PC-9 (cell line): Measurements from ENCODE around the gene FREM3. TPM values are rescaled to one million over a fixed set of nuclear protein-coding genes. Genes with fewer than 3 reads are reported as not detected.

ENCODE experiments used
- Bru-seq: library from RNA; stranded (reverse); fragments of 400-500 nt; gene quantifications from one replicate; lab custom pipeline; 2021; lab: Mats Ljungman, UMichigan
- BruChase-seq, 2 experiments: library from RNA; stranded (reverse); fragments of 400-500 nt; gene quantifications; one replicate each; lab custom pipeline; 2021; lab: Mats Ljungman, UMichigan
- BruUV-seq: library from RNA; stranded (reverse); fragments of 400-500 nt; replicated peaks from 2 replicates; lab custom pipeline; 2021; lab: Mats Ljungman, UMichigan
- CTCF ChIA-PET: fragments of 300-600 bp; sonication (Branson Sonifier 250); formaldehyde crosslinking; loops from one replicate; lab custom pipeline; 2022; ENCODE audit warnings: antibody characterized with exemption; lab: Charles Lee
- POLR2A ChIA-PET: fragments of 300-600 bp; sonication (Branson Sonifier 250); formaldehyde crosslinking; loops from one replicate; lab custom pipeline; 2022; ENCODE audit warnings: antibody characterized with exemption; ENCODE audit not compliant: unreplicated experiment; lab: Charles Lee
- DNase-seq, 2 experiments: peaks; one replicate each; pipeline versions ENCODE4 v3.0.0 to v3.0.0-alpha.2; 2015 to 2022; ENCODE audit warnings: mixed read lengths in 1 of 2
- H2AFZ ChIP-seq: fragments of 200-600 bp; sonication (generic); 2 replicates; pipeline ENCODE4 v1.8.1; 2017; ENCODE audit warnings: antibody characterized with exemption
- H3F3A ChIP-seq: fragments of 200-600 bp; sonication (generic); 2 replicates; pipeline ENCODE4 v1.8.1; 2017; ENCODE audit warnings: antibody characterized with exemption, mild to moderate bottlenecking, low read depth; ENCODE audit not compliant: insufficient read depth
- H3K27ac ChIP-seq: fragments of 200-600 bp; sonication (generic); 2 replicates; pipeline ENCODE4 v1.6.1; 2016; ENCODE audit warnings: mixed run types
- H3K27me3 ChIP-seq: fragments of 200-600 bp; sonication (generic); 2 replicates; pipeline ENCODE4 v1.6.1; 2016; ENCODE audit warnings: low read depth, mixed run types; ENCODE audit not compliant: insufficient read depth
- H3K36me3 ChIP-seq: fragments of 200-600 bp; sonication (generic); 2 replicates; pipeline ENCODE4 v1.6.1; 2016; ENCODE audit warnings: low read depth, mixed run types
- H3K4me1 ChIP-seq: fragments of 200-600 bp; sonication (generic); replicated peaks from 2 replicates; pipeline ENCODE4 v1.6.1; 2016; ENCODE audit warnings: mixed run types; ENCODE audit not compliant: insufficient read depth
- H3K4me2 ChIP-seq: fragments of 200-600 bp; sonication (generic); 2 replicates; pipeline ENCODE4 v1.6.1; 2017; ENCODE audit warnings: mixed run types
- H3K4me3 ChIP-seq: fragments of 200-600 bp; sonication (generic); 2 replicates; pipeline ENCODE4 v1.6.1; 2016; ENCODE audit warnings: mixed run types
- H3K79me2 ChIP-seq: fragments of 200-600 bp; sonication (generic); 2 replicates; pipeline ENCODE4 v1.6.1; 2017; ENCODE audit warnings: low read depth, mixed run types
- H3K9me2 ChIP-seq: fragments of 200-600 bp; sonication (generic); 2 replicates; pipeline ENCODE4 v1.8.1; 2017; ENCODE audit warnings: mild to moderate bottlenecking; ENCODE audit not compliant: insufficient read depth
- H3K9me3 ChIP-seq: fragments of 200-600 bp; sonication (generic); 2 replicates; pipeline ENCODE4 v1.8.1; 2016; ENCODE audit warnings: low read depth; ENCODE audit not compliant: insufficient read depth
- H4K20me1 ChIP-seq: fragments of 200-600 bp; sonication (generic); 2 replicates; pipeline ENCODE4 v1.8.1; 2017; ENCODE audit not compliant: insufficient read depth
- EZH2 ChIP-seq: fragments of 200-600 bp; sonication (generic); IDR thresholded peaks from 2 replicates; pipeline ENCODE4 v1.8.0; 2017; ENCODE audit warnings: antibody characterized with exemption, low read depth
- intact Hi-C: fragments of 100-400 bp; cut with micrococcal nuclease; formaldehyde crosslinking; loops from one replicate; pipeline ENCODE4 v1.10.0; 2022; ENCODE audit not compliant: unreplicated experiment
- long read RNA-seq: library from polyadenylated mRNA; stranded (forward); transcript quantifications from one replicate; pipeline ENCODE4 v2.0.0, GENCODE V29; 2022
- total RNA-seq: library from RNA; stranded (reverse); gene quantifications from 2 replicates; pipeline ENCODE4 v1.2.3, GENCODE V29; 2021
- TF ChIP-seq, protein P1 (sequence below): fragments of 200-600 bp; sonication (generic); conservative IDR thresholded peaks from 2 replicates; pipeline ENCODE4 v1.6.1; 2017; ENCODE audit warnings: mixed run types, antibody characterized with exemption, mild to moderate bottlenecking, moderate library complexity

FREM3 gene
- total RNA-seq (not detected in 2 replicates), Bru-seq, nascent RNA (percentile 5 among the genes with signal in this experiment), BruChase-seq, experiment 1, labeled RNA remaining after a 2-hour chase (percentile 3 among the genes with signal in this experiment), BruChase-seq, experiment 2, labeled RNA remaining after a 6-hour chase (not detected)
- long read RNA-seq, result 0 reads

DNA sequence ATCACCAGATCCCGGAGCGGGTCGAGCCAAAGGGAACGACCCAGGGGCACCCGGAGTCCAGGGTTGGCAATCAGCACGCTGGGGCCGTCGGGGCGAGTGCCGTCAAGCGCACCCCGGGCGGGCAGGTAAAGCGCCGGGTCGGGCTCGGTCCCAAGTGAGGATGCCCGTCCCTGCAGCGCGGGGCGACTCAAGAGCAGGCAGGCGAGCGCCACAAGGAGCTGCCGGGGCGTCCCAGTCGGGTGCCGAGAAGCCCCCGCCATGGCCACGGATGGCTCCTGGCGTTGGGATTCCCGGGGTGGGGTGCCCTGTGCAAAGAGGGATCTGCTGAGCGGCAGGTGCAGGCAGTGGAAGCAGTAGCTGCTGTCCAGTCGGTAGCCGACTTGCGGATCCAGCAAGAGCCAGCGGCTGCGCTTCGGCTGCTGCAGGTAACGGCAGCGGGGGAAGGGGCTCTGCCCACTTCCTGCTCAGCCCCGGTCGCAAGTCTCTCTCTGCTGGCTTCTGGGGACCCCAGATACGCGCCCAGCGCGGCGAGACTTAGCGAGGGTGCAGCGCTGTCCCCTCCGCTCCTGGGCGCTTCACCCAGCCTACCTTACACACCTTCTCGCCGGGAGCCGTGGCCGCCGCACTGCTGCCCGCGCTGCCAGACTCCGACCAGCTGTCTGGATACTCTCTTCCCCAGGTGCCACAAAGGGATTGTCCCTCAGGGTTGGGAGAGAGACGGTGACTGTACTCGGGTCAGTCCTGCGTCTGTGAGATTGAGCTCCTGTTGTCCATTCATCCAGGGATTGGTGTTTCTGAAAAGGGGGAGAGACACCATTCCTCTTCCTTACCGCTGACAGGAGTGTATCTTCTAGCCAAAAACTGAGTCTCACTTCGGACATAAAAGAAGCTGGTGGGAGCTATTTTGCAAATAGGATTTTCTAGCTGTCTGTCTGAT lies at the start of gene FREM3:
FREM3 (minus strand) TSS at position 260 of the 937 bp plus-strand sequence; CDS start at position 260, 0 bp downstream.
- H3F3A ChIP-seq, result no peaks in the 10 kb centered on the region
- ChIA-PET POLR2A (no interaction called here), CTCF (no interaction called here)
- DNase-seq, result no peak
- no peak within 1 kb of the TSS for H2AFZ ChIP-seq
- no peak within 1 kb of the TSS for H3K27ac ChIP-seq
- no peaks in the 10 kb centered on the region for H3K27me3 ChIP-seq
- no peak within 1 kb of the TSS for H3K4me3 ChIP-seq
- H3K4me1 ChIP-seq, result no peaks in the 10 kb centered on the region
- H3K9me3 ChIP-seq, result no peaks in the 10 kb centered on the region
- no peaks in the 10 kb centered on the region for H3K36me3 ChIP-seq
- H3K9me2 ChIP-seq, result no peaks in the 10 kb centered on the region
- H3K4me2 ChIP-seq, result no peak within 1 kb of the TSS
- intact Hi-C loops, result no loop called here
- no TSS peak for BruUV-seq
- TF ChIP-seq EZH2, result no peak
- TF ChIP-seq, protein P1, sequence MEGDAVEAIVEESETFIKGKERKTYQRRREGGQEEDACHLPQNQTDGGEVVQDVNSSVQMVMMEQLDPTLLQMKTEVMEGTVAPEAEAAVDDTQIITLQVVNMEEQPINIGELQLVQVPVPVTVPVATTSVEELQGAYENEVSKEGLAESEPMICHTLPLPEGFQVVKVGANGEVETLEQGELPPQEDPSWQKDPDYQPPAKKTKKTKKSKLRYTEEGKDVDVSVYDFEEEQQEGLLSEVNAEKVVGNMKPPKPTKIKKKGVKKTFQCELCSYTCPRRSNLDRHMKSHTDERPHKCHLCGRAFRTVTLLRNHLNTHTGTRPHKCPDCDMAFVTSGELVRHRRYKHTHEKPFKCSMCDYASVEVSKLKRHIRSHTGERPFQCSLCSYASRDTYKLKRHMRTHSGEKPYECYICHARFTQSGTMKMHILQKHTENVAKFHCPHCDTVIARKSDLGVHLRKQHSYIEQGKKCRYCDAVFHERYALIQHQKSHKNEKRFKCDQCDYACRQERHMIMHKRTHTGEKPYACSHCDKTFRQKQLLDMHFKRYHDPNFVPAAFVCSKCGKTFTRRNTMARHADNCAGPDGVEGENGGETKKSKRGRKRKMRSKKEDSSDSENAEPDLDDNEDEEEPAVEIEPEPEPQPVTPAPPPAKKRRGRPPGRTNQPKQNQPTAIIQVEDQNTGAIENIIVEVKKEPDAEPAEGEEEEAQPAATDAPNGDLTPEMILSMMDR, result no peak
- H3K79me2 ChIP-seq, result no peaks in the 10 kb centered on the region
- H4K20me1 ChIP-seq, result no peaks in the 10 kb centered on the region

DNA sequence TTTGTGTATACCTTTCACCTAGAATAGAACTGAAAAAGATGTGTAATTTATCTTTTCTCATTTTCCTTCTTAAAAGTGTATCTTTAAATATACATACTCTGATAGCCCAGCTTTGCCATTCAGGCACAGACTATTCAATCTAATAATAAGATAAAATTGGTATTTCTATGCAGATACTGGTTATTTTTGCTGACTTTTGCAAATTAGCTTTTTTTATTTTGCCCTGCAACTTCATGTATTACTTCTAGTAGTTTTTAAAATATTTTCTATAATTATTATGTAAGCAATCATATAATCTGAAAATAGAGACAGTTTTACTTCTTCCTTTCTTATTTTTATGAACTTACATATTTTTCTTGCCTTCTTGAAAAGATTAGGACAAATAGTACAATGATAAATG lies 45.4 kb upstream of the FREM3 start:
- no peak for TF ChIP-seq EZH2
- TF ChIP-seq, protein P1, result no peak
- CTCF ChIA-PET, result no interaction called here
- no TSS peak for BruUV-seq

DNA sequence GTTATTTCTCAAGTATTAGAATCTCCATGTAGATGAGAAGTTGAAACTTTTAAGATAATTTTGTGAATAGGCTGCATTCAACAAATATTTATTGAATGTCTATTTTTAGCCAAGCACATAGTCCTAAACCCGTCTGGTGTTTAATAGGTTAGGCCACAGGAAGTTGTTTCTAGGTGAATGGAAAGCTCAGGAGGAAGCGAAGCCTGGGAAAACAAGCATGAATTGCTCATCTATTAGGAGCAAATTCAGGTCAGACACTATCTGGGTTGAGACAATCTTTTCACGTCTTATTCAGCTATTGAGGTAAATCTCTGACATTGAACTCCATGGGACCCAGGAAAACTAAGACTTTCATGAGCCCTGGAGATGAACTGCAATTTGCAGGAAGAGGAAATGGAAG lies 43.1 kb upstream of the FREM3 start:
- no peaks in the 10 kb centered on the region for H4K20me1 ChIP-seq
- TF ChIP-seq EZH2, result no peak
- TF ChIP-seq, protein P1, result no peak
- intact Hi-C loops, result no loop called here
- H3K9me2 ChIP-seq, result no peaks in the 10 kb centered on the region
- POLR2A ChIA-PET, result no interaction called here
- no peak overlapping the region for H3K4me3 ChIP-seq
- H3K4me2 ChIP-seq, result no peak overlapping the region
- no peaks in the 10 kb centered on the region for H3K9me3 ChIP-seq
- CTCF ChIA-PET, result no interaction called here
- no peaks in the 10 kb centered on the region for H3K79me2 ChIP-seq
- no peaks in the 10 kb centered on the region for H3K36me3 ChIP-seq
- DNase-seq, result no peak
- BruUV-seq, result no TSS peak
- no peaks in the 10 kb centered on the region for H3F3A ChIP-seq
- H3K27me3 ChIP-seq, result no peaks in the 10 kb centered on the region
- H3K27ac ChIP-seq, result no peak overlapping the region
- H2AFZ ChIP-seq, result no peak overlapping the region
- H3K4me1 ChIP-seq, result no peaks in the 10 kb centered on the region

More for the DNA sequence above, 45.4 kb upstream of the FREM3 start:
- no peaks in the 10 kb centered on the region for H3K4me1 ChIP-seq
- H3K27ac ChIP-seq, result no peak overlapping the region
- H3K4me2 ChIP-seq, result no peak overlapping the region
- no peaks in the 10 kb centered on the region for H3K9me3 ChIP-seq
- DNase-seq, result no peak
- no peak overlapping the region for H3K4me3 ChIP-seq
- POLR2A ChIA-PET, result no interaction called here
- H3K36me3 ChIP-seq, result no peaks in the 10 kb centered on the region
- no peaks in the 10 kb centered on the region for H3K27me3 ChIP-seq
- H2AFZ ChIP-seq, result no peak overlapping the region
- no peaks in the 10 kb centered on the region for H4K20me1 ChIP-seq
- H3F3A ChIP-seq, result no peaks in the 10 kb centered on the region
- intact Hi-C loops, result no loop called here
- no peaks in the 10 kb centered on the region for H3K9me2 ChIP-seq
- H3K79me2 ChIP-seq, result no peaks in the 10 kb centered on the region
